HFF-Myc (cell line): Measurements from ENCODE around the gene PGP.

ENCODE experiments used
- DNase-seq: peaks from one replicate; pipeline ENCODE4 v3.0.0-alpha.2; 2011; ENCODE audit warnings: low read depth; ENCODE audit errors: extremely low read depth
- H3K4me3 ChIP-seq: replicated peaks from 2 replicates; pipeline ENCODE4 v1.5.1; 2011; ENCODE audit warnings: low read depth, mild to moderate bottlenecking, control low read depth, low read length
- TF ChIP-seq, protein P1 (sequence below): IDR thresholded peaks from 2 replicates; pipeline ENCODE4 v1.5.1; 2012; ENCODE audit warnings: mild to moderate bottlenecking, low read depth, low read length, control low read depth; ENCODE audit errors: missing control alignments

PGP gene

DNA sequence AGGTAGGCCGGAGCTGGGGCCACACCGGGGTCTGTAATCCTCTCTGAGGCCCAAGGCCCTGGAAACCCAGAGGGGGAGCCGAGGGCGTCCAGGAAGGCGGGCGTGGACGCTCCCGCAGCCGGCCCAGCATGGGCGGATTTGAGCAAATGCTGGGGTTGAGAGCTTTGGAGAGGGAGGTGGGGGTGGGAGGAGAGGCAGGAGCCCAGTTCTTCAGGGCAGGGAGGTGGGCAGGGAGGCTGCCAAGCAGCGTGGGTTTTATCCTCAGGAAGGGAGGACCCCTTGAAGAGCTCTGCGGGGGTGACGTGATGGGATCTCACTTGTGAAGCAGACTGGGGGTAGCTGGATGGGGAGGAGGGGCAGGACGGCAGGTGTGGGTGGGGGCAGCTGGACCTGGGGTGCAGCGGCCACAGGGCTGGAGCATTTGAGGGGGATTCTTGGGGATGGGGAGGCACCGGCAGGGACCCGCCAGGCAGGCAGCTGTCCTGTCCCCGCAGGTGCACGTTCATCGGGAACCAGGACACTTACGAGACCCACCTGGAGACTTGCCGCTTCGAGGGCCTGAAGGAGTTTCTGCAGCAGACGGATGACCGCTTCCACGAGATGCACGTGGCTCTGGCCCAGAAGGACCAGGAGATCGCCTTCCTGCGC, 41.8 kb downstream of the PGP start:
- H3K4me3 ChIP-seq: no peak overlapping the region
- no peak for DNase-seq
- TF ChIP-seq, protein P1, sequence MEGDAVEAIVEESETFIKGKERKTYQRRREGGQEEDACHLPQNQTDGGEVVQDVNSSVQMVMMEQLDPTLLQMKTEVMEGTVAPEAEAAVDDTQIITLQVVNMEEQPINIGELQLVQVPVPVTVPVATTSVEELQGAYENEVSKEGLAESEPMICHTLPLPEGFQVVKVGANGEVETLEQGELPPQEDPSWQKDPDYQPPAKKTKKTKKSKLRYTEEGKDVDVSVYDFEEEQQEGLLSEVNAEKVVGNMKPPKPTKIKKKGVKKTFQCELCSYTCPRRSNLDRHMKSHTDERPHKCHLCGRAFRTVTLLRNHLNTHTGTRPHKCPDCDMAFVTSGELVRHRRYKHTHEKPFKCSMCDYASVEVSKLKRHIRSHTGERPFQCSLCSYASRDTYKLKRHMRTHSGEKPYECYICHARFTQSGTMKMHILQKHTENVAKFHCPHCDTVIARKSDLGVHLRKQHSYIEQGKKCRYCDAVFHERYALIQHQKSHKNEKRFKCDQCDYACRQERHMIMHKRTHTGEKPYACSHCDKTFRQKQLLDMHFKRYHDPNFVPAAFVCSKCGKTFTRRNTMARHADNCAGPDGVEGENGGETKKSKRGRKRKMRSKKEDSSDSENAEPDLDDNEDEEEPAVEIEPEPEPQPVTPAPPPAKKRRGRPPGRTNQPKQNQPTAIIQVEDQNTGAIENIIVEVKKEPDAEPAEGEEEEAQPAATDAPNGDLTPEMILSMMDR: no peak

DNA sequence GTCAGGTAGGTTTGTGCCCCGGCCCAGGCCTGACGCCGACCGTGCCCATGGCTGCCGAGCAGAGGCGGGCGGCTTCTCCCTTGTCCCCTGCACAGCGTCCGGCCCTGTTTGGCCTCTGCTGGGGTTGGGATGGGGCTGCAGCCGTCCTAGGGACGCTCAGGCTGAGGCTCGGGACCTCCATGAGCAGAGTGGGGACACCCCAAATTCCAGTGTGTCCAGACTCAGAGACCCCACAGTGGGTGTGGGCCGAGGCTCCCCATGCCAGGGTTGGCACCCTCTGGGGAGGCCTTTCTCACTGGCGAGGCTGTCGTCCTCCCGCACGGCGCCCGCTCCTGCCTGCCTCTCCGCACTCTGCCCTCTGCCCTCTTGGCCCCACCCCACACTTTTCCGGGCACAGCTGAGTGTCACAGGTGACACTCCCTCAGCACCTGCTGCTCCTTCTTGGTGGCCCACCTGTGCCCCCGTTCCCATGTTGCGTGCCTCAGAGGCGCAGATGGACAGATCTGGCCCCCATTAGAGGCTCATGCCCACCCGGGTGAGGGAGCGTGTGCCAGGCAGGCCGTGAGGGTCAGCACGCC, 43.0 kb downstream of the PGP start:
- no peak for DNase-seq
- TF ChIP-seq, protein P1: no peak
- H3K4me3 ChIP-seq: no peak overlapping the region

DNA sequence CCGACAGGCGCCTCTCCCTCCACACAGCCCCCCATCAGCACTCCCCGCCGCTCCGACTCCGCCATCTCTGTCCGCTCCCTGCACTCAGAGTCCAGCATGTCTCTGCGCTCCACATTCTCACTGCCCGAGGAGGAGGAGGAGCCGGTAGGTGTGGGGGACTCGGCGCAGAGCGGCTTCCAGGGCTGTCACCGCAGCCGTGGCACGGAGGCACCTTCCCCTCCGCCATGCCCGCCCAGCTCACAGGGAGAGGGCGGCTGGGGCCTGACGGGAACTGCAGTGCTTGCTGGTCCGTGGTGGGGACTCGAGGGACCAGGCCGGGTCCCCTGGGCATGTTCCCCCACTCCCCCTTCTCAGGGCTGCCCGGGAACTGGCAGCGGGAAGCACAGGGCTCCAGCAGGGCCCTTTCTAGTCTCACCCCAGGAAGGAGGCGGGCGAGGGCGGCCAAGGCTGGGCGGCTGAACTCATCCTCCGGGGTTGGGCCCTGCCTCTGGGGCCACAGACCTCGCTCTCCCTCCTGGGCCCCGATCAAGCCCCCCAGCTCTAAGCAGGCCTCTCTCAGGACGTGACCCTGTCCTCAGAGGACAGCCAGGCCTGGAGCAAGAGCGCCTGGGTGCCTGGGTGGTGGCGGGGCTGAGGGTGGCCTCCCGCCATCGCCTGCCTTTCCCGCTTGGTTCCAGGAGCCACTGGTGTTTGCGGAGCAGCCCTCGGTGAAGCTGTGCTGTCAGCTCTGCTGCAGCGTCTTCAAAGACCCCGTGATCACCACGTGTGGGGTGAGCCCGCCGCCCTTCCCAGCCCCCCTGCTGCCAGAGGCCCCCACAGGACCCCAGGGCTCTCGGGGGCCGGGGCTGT, 43.8 kb downstream of the PGP start:
- H3K4me3 ChIP-seq: no peak overlapping the region
- DNase-seq: no peak
- TF ChIP-seq, protein P1: no peak

DNA sequence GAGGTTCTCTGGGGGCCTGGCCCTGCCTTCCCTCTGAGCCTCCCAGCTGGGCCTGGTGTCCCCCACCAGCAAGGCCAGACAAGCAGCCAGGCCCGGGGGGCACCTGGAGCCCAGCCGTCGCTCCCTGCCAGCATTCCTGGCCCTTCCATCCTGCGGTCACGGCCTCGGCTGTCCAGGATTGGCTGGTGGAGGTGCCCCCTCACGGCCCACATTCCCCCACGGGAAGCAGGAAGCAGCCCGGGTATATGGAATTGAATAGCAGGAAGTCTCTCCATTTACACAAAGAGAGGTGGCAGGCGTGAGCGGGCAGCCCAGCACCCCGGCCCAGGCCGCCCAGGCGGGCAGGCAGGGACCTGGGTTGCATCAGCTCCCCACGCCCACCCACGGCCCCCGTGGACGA, 44.6 kb downstream of the PGP start:
- DNase-seq: no peak
- TF ChIP-seq, protein P1: no peak
- no peak overlapping the region for H3K4me3 ChIP-seq

DNA sequence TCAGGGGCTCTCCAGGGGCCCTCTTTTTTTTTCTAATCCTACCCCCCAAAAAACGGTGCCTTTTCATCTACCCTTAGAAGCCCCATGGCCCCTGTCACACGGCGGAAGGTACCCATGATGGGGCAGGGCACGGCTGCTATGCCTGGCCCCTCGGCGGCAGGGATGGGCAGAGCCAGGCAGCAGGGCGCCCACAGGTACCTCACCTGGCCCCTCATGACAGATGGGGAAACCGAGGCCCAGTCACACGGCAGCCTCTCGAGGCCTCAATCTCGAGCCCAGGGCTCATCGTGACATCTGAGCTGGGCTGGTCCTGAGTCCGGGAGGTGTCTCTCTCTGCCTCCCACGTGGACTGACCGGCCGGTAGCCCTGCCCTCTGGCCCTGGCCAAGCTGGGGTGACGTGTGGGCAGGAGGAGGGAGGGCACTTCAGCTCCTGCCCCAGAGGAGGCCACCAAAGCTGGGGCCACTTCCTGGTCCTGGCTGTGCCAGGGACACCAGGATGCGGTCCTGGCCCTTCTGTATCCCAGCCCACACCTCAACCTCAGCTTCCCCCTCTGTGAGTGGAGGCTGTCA, 47.5 kb downstream of the PGP start:
- TF ChIP-seq, protein P1: no peak
- H3K4me3 ChIP-seq: no peak overlapping the region
- DNase-seq: no peak

DNA sequence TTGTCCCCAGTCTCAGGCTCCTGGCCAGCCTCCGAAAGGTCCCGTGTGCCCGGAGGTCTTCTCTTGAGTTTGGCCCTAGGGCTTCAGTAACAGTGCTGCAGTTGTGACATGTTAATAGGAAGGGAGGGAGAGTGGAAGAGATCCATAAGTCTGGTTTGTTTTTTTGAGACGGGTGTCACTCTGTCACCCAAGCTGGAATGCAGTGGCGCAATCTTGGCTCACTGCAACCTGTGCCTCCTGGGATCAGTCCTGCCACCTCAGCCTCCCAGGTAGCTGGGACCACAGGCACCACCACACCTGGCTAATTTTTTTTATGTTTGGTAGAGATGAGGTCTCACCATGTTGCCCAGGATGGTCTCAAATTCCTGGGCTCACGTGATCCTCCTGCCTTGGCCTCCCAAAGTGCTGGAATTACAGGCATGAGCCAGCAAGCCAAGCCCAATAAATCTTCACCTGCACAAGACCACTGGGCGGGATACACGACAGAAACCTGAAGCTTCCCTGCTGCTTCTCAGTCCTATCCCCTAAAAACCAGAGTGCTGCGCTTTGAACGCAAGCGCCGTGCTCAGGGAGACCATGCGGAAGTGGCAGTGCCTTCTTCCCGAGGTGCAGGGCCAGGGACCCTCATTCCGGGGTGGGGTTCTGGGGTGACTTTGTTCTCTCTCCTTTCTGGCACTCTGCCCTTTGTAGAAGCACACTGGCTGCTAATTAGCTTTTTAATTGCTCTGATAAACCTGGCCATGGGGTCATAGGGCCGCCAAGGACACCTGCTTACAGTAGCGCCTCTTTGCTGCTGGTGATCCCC, 48.2 kb downstream of the PGP start:
- no peak for DNase-seq
- TF ChIP-seq, protein P1: no peak
- no peak overlapping the region for H3K4me3 ChIP-seq
